GM18868 (cell line): ENCODE measurements around the gene DLX6.

Experiments used
- ATAC-seq: cut with Tn5 transposase; IDR thresholded peaks from one replicate; pipeline ENCODE4 v1.9.1; 2021; ENCODE audit warnings: mild to moderate bottlenecking, moderate library complexity; ENCODE audit not compliant: unreplicated experiment

The DLX6 gene

DNA sequence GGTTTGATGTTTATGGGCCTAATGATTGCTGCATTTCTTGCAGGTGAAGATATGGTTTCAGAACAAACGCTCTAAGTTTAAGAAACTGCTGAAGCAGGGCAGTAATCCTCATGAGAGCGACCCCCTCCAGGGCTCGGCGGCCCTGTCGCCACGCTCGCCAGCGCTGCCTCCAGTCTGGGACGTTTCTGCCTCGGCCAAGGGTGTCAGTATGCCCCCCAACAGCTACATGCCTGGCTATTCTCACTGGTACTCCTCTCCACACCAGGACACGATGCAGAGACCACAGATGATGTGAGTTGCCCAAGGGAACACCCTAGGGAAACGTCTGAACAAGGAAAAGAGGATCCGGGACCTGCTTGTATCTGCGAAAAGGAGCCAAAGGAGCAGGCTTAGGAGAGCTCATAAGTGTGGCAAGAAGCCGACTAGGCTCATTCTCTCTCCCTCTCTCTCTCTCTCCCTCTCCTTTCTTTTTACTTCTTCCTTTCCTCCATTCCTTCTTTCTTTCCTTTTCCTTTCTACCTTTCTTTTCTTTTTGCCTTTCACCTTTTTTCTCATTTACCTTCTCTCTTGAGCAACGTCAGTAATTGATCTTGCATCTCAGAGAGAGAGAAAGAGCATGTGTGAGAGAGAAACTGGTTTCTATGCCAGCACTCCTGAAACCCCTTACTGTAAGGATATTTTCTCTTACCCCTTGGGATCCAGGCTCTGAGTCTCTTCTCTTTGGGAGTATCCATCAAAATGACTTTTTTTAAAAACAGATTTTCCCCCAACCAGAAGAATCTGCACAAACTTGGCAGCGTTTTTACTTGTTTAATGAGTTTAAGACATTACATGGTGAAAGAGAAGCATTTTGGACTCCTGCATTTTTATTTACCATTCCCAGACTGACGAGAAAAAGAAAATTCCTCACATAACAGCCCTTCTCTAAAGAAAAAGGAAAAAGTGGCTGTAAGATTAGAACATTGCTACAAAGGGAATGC, 4.7 kb downstream of the DLX6 start:
- ATAC-seq: no peak

GRCh38 chr7:97011104-97011503, 5.8 kb downstream of the DLX6 start:
- ATAC-seq: no peak

- ATAC-seq: no peak
Observed at GRCh38 chr7:97011536-97012364, 6.4 kb downstream of the DLX6 start.

DNA sequence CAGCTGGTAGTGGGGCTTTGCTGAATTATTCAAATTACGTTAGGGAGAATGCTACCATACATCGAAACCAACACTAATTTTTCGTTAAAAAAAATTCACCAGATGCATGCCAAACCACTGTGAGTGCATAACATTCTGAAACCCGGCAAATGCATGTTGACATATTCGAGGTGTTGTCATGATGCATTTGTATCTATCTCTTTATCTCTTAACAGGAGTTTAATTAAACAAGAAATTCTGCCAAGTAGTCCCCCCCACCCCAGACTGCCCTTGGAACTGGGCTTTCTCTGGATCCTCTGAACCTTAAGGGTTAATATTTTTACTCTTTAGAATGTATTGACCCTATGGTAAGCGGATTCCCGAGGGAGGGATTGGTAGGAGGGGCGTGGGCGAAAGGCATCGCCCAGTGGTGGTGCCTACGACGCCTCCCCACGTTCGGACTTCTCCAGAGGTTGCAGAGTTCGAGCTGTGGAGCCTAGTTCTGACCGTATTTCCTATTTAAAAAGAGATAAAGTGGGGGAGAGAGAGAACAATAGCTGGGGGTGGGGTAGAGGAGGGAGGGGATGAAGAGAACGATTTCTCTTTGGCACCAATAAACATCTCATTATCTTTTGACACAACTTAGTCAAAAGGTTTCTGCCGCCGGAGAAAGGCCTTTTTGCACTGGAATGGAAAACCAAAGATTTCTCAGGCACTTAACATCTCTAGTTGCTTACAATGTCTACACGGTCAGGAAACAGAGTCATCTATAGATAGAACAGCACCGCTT, 7.2 kb downstream of the DLX6 start:
- ATAC-seq: no peak

- ATAC-seq: no peak
Observed at GRCh38 chr7:97013134-97013844, 7.9 kb downstream of the DLX6 start.

GRCh38 chr7:97013845-97014134, 8.4 kb downstream of the DLX6 start:
- no peak for ATAC-seq

DNA sequence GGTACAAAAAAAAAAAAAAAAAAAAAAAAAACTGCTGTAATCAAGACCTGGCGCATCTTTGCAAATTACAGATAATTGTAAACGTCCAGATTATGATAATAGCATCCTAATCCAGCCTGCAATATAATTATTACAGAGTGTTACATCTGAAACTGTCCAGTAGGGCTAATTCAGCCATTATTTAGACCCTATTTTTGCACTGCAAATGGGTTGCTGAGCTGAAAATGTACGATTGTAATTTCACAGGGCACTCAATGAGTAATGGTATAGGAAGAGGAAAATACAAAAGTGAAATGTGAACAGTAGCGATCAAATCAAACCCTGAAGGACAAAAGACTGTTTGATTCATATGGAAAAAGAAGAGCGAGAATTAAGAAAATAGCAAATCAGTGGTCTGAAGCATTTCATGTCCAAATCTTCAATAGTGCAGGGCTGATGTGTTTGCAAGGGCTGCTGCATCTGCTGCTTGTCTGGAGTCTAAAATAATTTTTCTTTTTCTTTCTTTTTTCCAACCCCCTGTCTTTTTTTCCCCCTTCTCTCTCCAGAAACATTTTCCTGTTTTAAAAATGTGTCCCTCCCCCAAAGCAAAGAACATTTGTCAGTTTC, 8.9 kb downstream of the DLX6 start:
- no peak for ATAC-seq

GRCh38 chr7:97015279-97015678, 9.9 kb downstream of the DLX6 start:
- ATAC-seq: no peak

DNA sequence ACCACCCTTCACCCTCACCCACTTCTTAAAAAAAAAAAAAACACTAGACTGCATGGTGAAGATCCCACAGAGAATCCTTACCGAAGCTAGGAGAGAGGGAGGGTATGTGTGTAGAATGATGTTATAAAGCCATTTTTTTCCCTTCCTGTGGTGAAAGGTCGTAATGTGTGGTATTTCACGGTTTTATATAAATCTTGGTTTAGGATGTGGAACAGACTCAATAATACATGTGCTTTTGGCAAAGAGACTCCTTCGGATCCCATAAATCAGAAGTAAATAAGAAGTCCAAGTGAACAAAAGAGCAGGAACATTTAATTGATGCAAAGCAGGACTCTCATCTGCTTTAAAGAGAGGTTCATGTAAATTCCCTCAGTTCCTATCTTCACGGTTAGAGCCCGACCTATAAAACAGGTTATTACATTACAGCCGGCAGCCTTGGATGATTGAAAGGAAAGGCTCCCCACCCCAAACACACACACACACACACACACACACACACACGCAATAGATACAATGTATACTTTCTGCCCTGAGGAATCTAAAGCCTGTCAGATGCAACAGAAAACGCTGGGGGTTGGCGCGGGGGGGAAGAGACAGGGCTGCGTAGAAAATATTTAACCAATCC, 10.5 kb downstream of the DLX6 start:
- ATAC-seq: no peak

DNA sequence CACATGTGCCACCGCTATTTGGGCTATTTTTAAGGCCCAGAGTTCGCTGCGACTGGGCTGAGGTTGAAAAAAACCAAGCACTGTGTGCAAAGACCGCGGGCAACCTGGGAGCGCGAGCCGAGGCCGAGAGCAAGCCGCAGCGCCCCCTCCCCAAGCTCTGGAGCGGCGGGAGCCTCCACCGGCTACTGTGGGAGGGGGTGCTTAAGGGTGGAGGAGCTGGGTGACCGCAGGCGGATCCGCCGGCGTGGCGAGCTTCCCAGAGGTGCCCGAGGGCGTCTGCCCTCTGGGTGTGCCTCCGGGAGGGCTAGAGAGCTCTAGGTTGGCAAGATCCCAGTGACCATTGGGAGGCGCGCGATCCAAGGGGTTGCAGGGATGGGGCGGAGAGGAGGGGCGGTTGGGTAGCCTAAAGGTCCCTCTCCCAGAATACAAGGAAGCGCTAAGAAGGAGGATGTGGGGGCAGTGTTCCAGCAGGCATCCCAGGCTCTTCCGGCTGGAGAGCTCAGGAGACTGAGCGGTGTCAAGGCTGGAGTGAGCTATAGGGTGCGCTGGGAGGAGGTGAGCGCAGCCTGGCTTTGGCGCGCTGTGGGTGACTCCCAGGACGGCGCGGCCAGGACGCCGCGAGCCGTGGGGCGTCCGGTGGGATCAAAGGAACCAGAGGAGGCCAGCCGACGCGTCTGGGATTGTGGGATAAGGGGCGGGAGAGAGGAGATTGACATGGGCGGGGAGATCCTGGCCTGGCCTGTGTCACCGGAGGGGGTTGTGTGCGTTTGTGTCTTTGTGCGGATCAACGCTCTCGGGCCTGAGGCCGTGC, 11.2 kb downstream of the DLX6 start:
- no peak for ATAC-seq

DNA sequence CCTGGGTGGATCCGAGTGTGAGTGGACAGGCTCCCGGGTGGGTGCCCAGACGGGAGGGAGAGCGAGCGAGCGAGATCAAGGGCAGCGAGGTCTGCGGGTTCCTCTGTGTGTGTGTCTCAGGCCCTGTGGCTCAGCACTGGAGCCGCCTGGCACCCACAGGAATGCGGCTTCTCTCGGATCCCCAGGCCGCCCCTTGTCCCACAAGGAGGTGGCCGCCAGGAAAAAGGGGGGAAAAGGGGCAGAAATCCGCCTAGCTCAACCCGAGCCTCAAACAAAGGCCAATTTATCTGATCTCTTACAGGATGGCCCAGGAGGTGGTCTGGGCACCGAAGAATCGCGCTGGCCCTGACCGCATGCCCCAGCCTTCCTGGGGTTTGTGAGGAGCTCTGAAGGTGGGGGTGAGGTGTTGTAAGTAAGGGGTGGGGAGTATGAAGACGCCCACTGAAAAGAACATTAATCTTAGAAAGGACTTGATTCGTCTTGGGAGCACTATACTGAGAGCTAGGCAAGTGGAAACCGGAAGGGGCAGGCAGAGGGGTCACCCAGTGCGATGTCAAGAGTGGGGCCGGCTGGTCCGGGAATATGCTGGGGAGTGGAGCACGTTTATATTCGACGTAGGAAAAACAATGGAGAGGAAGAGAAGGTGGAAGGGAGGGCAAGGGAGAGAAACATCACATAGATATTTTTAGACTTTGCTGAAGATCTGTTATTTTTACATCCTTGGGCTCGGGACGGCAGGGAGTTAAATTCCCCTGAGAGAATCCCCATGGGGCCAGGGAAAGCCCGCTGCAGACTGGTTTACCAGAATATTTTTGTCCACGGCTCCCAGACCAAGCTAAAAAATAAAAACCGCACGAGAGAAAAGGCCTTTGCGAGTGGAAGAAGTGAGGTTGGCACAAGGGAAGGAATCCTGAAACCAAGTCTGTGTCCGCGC, 12.1 kb downstream of the DLX6 start:
- no peak for ATAC-seq

- ATAC-seq: no peak
Observed at GRCh38 chr7:97018126-97018601, 12.8 kb downstream of the DLX6 start.

DNA sequence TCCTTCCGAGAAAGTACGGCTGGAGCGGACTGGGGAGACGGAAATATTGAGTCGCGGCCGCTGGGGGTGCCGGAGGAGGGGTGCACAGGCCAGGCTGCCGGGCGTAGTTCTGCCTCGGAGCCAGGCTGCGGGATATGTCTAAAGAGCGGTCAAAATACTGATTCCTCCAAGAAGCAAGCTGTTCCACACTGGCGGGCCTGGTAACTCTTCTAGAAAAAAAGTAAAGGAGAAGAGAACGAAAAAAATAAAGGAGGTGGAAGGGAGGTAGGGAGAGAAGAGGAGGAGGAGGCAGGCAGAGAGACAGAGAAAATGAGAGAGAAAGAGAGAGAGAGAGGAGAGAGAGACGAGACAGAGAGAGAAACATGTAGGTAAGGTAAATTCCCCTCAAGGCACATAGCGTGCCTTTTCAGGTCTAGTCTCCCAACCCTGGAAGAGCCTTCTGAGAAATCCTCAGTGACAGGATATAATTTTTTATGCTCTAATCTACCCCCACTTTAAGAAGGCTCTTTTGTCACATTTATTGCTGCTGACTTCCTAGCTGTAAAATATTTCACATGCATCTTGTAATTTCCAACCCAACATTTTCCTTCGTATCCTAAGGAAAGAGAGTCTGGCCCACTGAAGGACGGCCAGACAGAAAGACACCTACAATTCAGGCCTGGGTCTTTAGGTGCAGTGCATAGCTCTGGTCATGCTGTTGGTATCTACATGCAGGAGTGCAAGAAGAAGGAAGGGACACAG, 13.6 kb downstream of the DLX6 start:
- ATAC-seq: no peak

GRCh38 chr7:97019710-97020225, 14.4 kb downstream of the DLX6 start:
- no peak for ATAC-seq

- ATAC-seq: no peak
Observed at GRCh38 chr7:97020601-97020995, 15.2 kb downstream of the DLX6 start.

- no peak for ATAC-seq
Observed at GRCh38 chr7:97020996-97021746, 15.8 kb downstream of the DLX6 start.
